Activated naive CD4-positive, alpha-beta T cell treated with anti-CD3 and anti-CD28 coated beads, Interleukin-2, amount 10 ng/mL, durations not matched to agents 7 days and 5 days (primary cell): Measurements from ENCODE around the gene GRIK4.

Experiments used
- CTCF ChIA-PET: fragments of 350-600 bp; sonication (Branson Sonifier 250); formaldehyde crosslinking; loops from one replicate; lab custom pipeline; 2021; ENCODE audit warnings: antibody characterized with exemption; lab: Charles Lee
- DNase-seq: peaks from one replicate; pipeline ENCODE4 v3.0.0-alpha.2; 2020
- H3K27ac Mint-ChIP-seq: one replicate; pipeline ENCODE4 v1.8.0; 2021; ENCODE audit warnings: mild to moderate bottlenecking, moderate library complexity, mixed read lengths
- H3K27me3 Mint-ChIP-seq: one replicate; pipeline ENCODE4 v1.8.0; 2021; ENCODE audit warnings: mild to moderate bottlenecking, mixed read lengths
- H3K36me3 Mint-ChIP-seq: one replicate; pipeline ENCODE4 v1.8.0; 2021; ENCODE audit warnings: mixed read lengths
- H3K4me1 Mint-ChIP-seq: one replicate; pipeline ENCODE4 v1.8.0; 2021; ENCODE audit warnings: mixed read lengths
- H3K4me3 Mint-ChIP-seq: one replicate; pipeline ENCODE4 v1.8.0; 2021; ENCODE audit warnings: mild to moderate bottlenecking, moderate library complexity, mixed read lengths
- H3K9me3 Mint-ChIP-seq: one replicate; pipeline ENCODE4 v1.8.0; 2021; ENCODE audit warnings: mixed read lengths

The GRIK4 gene

GRCh38 chr11:120707663-120708062 lies 196.1 kb downstream of the GRIK4 start:
- no peaks in the 10 kb centered on the region for H3K4me1 Mint-ChIP-seq
- no peak overlapping the region for H3K4me3 Mint-ChIP-seq
- H3K27me3 Mint-ChIP-seq, result peaks cover 4% of the 10 kb centered on the region
- peaks cover 5% of the 10 kb centered on the region for H3K9me3 Mint-ChIP-seq
- H3K27ac Mint-ChIP-seq, result no peak overlapping the region
- CTCF ChIA-PET, result no interaction called here
- H3K36me3 Mint-ChIP-seq, result no peaks in the 10 kb centered on the region
- DNase-seq, result no peak

DNA sequence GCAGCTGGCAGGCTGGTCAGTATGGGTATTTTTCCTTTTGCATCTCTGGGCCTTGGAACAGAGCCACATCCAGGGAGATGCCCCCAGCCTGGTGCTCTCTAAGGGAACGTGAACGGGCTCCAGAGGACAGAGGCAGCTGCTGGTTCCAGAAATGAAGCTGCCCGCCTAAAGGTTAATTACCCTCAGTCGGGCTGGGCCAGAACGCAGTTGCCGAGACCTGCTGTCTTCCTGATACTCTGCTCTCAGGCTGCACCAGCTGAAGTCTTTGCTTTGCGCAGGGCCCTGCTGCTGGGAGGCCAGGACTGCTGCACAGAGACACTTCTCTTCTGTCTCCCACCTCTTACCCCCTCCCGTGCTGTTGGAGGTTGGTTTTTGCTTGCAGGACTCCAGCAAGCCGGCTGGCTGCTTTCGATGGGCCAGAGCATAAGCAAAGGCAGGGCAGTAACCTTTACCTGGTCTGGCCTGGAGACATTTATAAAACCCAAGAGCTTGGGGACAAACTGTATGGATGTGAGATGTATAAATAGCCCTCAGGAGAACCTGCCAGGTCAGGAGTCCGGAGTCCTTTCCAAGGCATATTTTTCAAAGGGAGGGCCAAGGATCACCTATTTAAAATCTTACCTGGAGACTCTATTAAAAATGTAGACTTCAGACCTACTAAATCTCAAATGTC lies 197.1 kb downstream of the GRIK4 start:
- CTCF ChIA-PET, result no interaction called here
- Mint-ChIP-seq H3K9me3 (peaks cover 5% of the 10 kb centered on the region), H3K4me3 (no peak overlapping the region), H3K27me3 (peaks cover 4% of the 10 kb centered on the region), H3K4me1 (no peaks in the 10 kb centered on the region), H3K36me3 (no peaks in the 10 kb centered on the region), H3K27ac (no peak overlapping the region)
- no peak for DNase-seq

DNA sequence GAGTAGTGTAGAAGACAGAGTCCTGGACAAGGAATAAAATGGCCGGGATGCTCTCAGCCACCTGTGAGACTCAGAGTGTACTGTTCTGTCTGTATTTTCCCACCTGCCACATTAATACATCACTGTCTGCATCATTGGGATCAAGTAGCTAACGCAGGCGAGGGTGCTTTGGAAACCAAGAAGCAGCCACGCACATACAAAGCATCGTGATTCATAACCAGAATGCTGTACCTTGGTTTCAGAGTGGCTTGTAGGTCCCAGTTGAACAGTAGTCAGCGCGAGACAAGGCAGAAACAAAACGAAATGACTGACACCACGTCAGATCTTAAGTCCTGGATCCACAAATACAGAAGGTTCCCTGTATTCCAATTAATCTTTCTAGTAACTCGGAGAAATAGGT lies 198.3 kb downstream of the GRIK4 start:
- CTCF ChIA-PET, result interaction anchor here (0.6 kb wide), 1 partner anchor 130 kb away, joined by 4 read pairs; no protein-coding TSS in a partner anchor
- Mint-ChIP-seq H3K4me1 (peaks cover 3% of the 10 kb centered on the region), H3K27me3 (peaks cover 9% of the 10 kb centered on the region), H3K36me3 (no peaks in the 10 kb centered on the region), H3K4me3 (no peak overlapping the region), H3K9me3 (peaks cover 5% of the 10 kb centered on the region), H3K27ac (no peak overlapping the region)
- no peak for DNase-seq

DNA sequence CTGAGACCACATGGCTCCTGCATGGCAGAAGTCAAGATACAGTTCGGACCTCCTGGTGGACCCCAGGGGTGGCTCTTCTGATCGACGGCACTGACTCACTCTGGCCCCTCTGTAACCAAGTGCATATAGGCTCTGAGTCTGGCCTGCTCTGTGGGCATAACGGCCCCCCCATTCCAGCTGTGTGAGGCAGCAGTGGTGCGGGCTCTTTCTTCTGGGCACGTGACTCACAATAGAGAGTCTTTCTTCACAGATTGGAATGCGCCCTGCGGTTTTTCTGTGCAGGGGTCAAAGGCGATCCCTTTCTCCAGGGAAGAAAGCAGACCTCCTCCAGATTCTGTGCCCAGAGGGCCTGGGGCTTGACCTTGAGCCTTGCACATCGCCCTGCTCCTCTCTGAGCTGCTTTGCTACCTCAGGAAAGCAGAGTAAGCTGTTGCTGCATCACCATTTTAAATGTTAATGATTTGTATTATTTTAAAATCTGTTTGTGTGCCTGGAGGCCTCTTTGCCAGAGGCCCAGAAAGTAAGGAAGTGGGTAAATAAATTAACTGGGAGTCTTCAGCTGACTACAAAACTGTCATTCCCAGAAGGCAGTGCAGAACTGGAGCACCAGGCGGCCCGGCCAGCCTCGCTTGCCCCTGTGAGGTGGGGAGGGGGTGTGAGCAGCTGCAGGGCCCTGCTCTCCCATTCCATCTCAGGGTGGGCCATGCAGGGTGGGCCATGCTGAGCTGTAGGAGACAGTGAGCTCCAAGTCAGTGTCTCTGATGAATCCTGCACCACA lies 199.0 kb downstream of the GRIK4 start:
- Mint-ChIP-seq H3K4me1 (peaks cover 5% of the 10 kb centered on the region), H3K27me3 (peaks cover 17% of the 10 kb centered on the region), H3K27ac (no peak overlapping the region), H3K9me3 (peaks cover 5% of the 10 kb centered on the region), H3K36me3 (no peaks in the 10 kb centered on the region), H3K4me3 (no peak overlapping the region)
- no peak for DNase-seq
- CTCF ChIA-PET, result interaction anchor here (0.6 kb wide), 1 partner anchor 130 kb away, joined by 4 read pairs; no protein-coding TSS in a partner anchor

GRCh38 chr11:120712014-120712413 lies 200.5 kb downstream of the GRIK4 start:
- H3K27ac Mint-ChIP-seq, result no peak overlapping the region
- peaks cover 23% of the 10 kb centered on the region for H3K27me3 Mint-ChIP-seq
- H3K36me3 Mint-ChIP-seq, result no peaks in the 10 kb centered on the region
- H3K9me3 Mint-ChIP-seq, result no peaks in the 10 kb centered on the region
- H3K4me3 Mint-ChIP-seq, result no peak overlapping the region
- H3K4me1 Mint-ChIP-seq, result peaks cover 5% of the 10 kb centered on the region
- DNase-seq, result no peak
- CTCF ChIA-PET, result no interaction called here

GRCh38 chr11:120712881-120713280 lies 201.3 kb downstream of the GRIK4 start:
- H3K4me3 Mint-ChIP-seq, result no peak overlapping the region
- H3K27ac Mint-ChIP-seq, result no peak overlapping the region
- no peaks in the 10 kb centered on the region for H3K36me3 Mint-ChIP-seq
- H3K4me1 Mint-ChIP-seq, result peaks cover 5% of the 10 kb centered on the region
- no peaks in the 10 kb centered on the region for H3K9me3 Mint-ChIP-seq
- DNase-seq, result no peak
- CTCF ChIA-PET, result no interaction called here
- peaks cover 28% of the 10 kb centered on the region for H3K27me3 Mint-ChIP-seq

DNA sequence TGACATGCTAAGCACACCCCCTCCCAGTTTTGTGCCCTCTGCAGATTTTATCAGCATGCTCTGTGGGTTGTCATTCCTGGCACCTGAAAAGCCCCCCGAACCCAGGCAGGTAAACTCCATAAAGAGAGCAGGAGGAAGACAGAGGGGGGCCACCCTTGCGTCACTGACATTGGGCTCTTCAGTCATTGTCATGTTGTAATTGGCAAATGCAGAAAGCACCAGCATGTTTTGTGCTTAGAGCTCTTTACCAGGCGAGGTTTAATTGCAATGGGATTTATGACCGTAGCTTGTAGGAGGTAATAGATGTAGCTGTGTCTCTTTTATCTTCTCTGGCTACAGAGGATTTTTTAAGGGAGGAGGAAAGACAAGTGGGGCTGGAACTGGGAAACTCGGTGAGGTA lies 201.7 kb downstream of the GRIK4 start:
- Mint-ChIP-seq H3K27ac (no peak overlapping the region), H3K27me3 (peaks cover 31% of the 10 kb centered on the region), H3K9me3 (no peaks in the 10 kb centered on the region), H3K4me3 (no peak overlapping the region), H3K4me1 (peaks cover 5% of the 10 kb centered on the region), H3K36me3 (no peaks in the 10 kb centered on the region)
- DNase-seq, result no peak
- CTCF ChIA-PET, result no interaction called here

DNA sequence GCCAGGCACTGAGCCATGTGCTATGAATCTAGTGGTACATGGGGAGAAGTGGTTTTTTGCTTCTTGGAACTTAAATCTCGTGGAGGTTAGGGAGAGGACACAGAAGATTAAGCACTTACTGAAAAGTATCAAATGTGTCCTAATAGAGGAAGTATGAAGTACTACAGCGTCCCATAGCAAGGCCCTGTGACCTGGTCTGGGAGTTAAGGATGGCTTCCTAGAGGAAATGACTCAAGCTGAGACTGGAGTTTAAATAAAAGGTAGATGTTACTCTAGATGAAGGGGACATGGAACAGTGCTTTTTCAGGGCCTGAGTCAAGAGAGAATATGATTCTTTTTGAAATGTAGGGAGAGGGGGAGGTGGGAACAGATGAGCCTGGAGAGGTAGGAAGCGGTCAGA lies 202.9 kb downstream of the GRIK4 start:
- no peaks in the 10 kb centered on the region for H3K36me3 Mint-ChIP-seq
- H3K27me3 Mint-ChIP-seq, result peaks cover 31% of the 10 kb centered on the region
- H3K4me3 Mint-ChIP-seq, result no peak overlapping the region
- no peak overlapping the region for H3K27ac Mint-ChIP-seq
- CTCF ChIA-PET, result interaction anchor here (0.9 kb wide), 1 partner anchor 411 kb away, joined by 3 read pairs; no protein-coding TSS in a partner anchor
- peaks cover 5% of the 10 kb centered on the region for H3K4me1 Mint-ChIP-seq
- DNase-seq, result no peak
- no peaks in the 10 kb centered on the region for H3K9me3 Mint-ChIP-seq

DNA sequence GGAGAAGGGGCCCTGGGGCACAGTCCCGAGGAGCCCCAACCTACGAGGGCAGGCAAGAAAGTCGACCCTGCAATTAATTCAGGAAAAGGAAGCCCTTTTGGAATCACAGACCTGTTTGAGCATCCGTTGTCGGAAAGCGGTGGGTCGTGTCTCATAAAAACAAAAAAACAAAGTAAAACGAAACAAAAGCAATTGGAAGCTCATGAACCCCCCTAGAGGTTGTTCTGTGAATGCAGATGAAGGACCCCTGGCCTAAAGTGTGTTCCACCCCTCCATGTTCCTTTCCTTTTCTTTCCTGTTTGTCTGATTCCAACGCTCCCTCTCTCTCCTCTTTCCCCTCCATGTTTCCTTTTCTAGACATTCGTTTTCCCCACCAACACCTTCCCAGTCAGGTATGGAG lies 203.7 kb downstream of the GRIK4 start:
- Mint-ChIP-seq H3K4me3 (peak overlapping the region; percentile 40), H3K9me3 (no peaks in the 10 kb centered on the region), H3K36me3 (no peaks in the 10 kb centered on the region), H3K4me1 (peaks cover 5% of the 10 kb centered on the region), H3K27me3 (peaks cover 31% of the 10 kb centered on the region), H3K27ac (no peak overlapping the region)
- DNase-seq, result no peak
- CTCF ChIA-PET, result interaction anchor here (0.9 kb wide), 2 partner anchors 30 to 411 kb away, joined by 3 read pairs; no protein-coding TSS in a partner anchor

DNA sequence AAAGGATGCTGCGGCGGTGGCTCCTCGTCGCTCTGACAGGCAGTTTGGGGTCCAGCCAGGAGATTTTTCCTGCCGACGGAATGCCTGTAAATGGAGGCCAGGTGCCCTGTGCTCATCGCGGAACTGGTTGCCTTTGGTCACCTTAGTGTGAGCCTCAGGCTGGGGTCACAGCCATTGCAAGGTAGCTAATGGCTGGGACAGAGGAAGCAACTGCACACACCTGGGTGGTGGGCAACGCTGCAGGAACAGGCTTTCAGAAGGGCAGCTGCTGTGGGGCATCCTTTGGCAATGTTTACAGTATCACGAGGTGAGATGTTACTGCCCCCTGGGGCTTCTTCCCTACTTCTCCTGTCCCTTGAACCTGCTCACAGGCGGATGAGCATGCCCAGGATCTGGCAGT lies 205.5 kb downstream of the GRIK4 start:
- Mint-ChIP-seq H3K27me3 (peaks cover 30% of the 10 kb centered on the region), H3K9me3 (no peaks in the 10 kb centered on the region)
- CTCF ChIA-PET, result no interaction called here

GRCh38 chr11:120717623-120718022 lies 206.1 kb downstream of the GRIK4 start:
- DNase-seq, result no peak
- Mint-ChIP-seq H3K36me3 (no peaks in the 10 kb centered on the region), H3K27ac (no peak overlapping the region), H3K27me3 (peaks cover 27% of the 10 kb centered on the region), H3K9me3 (no peaks in the 10 kb centered on the region), H3K4me1 (peaks cover 5% of the 10 kb centered on the region), H3K4me3 (no peak overlapping the region)
- CTCF ChIA-PET, result no interaction called here

More for the DNA sequence above, 205.5 kb downstream of the GRIK4 start:
- Mint-ChIP-seq H3K36me3 (no peaks in the 10 kb centered on the region), H3K4me1 (peaks cover 5% of the 10 kb centered on the region), H3K4me3 (no peak overlapping the region), H3K27ac (no peak overlapping the region)
- no peak for DNase-seq

- no peak for DNase-seq
- H3K4me3 Mint-ChIP-seq, result no peak overlapping the region
- H3K4me1 Mint-ChIP-seq, result peaks cover 5% of the 10 kb centered on the region
- H3K27me3 Mint-ChIP-seq, result peaks cover 27% of the 10 kb centered on the region
- no peak overlapping the region for H3K27ac Mint-ChIP-seq
- H3K36me3 Mint-ChIP-seq, result no peaks in the 10 kb centered on the region
- CTCF ChIA-PET, result no interaction called here
- H3K9me3 Mint-ChIP-seq, result no peaks in the 10 kb centered on the region
Observed at GRCh38 chr11:120718171-120718570, 206.6 kb downstream of the GRIK4 start.

GRCh38 chr11:120719348-120719747 lies 207.8 kb downstream of the GRIK4 start:
- H3K9me3 Mint-ChIP-seq, result no peaks in the 10 kb centered on the region
- H3K36me3 Mint-ChIP-seq, result no peaks in the 10 kb centered on the region
- H3K27me3 Mint-ChIP-seq, result peaks cover 27% of the 10 kb centered on the region
- no peak overlapping the region for H3K27ac Mint-ChIP-seq
- peaks cover 5% of the 10 kb centered on the region for H3K4me1 Mint-ChIP-seq
- no peak for DNase-seq
- no peak overlapping the region for H3K4me3 Mint-ChIP-seq
- CTCF ChIA-PET, result no interaction called here

GRCh38 chr11:120720760-120721159 lies 209.2 kb downstream of the GRIK4 start:
- Mint-ChIP-seq H3K27ac (no peak overlapping the region), H3K36me3 (no peaks in the 10 kb centered on the region), H3K4me1 (no peaks in the 10 kb centered on the region), H3K9me3 (no peaks in the 10 kb centered on the region), H3K27me3 (peaks cover 12% of the 10 kb centered on the region), H3K4me3 (no peak overlapping the region)
- no peak for DNase-seq
- CTCF ChIA-PET, result interaction anchor here (0.7 kb wide), 1 partner anchor 279 kb away, joined by 3 read pairs; no protein-coding TSS in a partner anchor

GRCh38 chr11:120722524-120722923 lies 211.0 kb downstream of the GRIK4 start:
- H3K27me3 Mint-ChIP-seq, result peaks cover 4% of the 10 kb centered on the region
- H3K4me3 Mint-ChIP-seq, result no peak overlapping the region
- H3K36me3 Mint-ChIP-seq, result no peaks in the 10 kb centered on the region
- no peak for DNase-seq
- H3K4me1 Mint-ChIP-seq, result no peaks in the 10 kb centered on the region
- CTCF ChIA-PET, result no interaction called here
- no peak overlapping the region for H3K27ac Mint-ChIP-seq
- no peaks in the 10 kb centered on the region for H3K9me3 Mint-ChIP-seq
